ENCODE results near the gene NTNG2. TPM values are rescaled to one million over a fixed set of nuclear protein-coding genes. Genes with fewer than 3 reads are reported as not detected.
"Not testable (repeated sequence)": the region's sequence is repeated elsewhere in the genome, so short reads cannot be mapped to it uniquely, and the experiment has no call there.

NTNG2 gene
- total RNA-seq, 2 experiments from 2014 or later = 3.8 to 4.8 TPM

DNA sequence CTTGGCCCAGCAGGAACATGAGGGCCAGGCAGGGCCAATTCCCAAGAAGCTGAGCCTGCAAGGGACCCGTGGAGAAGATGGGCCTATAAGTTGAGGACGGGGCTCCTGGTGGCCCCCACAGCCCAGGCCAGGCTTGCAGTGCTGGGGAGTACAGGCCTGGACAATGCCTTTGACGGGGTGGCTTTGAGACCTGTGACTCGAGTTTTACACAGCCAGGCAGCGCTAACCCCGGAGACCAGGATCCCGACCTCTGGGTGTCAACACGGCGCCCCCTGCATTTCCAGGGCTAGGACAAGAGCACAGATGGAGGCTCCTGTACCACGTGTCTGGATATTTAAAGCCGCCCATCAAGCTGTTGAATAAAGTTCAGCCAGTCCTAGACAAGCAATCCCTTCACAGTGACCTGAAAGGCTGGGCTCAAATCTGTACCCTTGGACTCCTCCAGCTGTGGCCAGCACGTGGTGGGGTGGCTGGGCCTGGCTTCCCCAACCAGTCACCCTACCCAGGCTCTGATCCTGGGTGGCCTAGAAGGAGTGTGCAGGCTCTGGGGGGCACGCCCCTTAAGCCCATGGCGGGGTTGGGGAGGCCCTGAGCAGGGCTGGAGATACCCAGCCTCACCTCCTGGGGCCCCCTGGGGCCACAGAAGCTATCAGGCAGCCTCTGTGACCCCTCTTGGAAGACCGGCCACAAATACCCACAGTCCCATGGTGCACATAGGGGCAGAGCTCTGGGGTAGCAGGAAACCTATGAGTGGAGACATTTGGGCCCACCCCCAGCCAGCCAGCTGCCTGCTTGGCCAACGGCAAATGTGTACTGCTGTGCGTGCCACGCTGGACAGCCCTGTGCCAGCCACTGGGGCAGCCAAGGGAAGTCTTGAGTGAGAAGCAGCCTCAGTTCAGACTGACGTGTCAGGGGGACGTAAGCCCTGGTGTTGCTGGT is 88.7 kb downstream of the NTNG2 start:
- ATAC-seq (no peak), DNase-seq (no peak)
- Mint-ChIP-seq H3K27me3 (ENCODE audit: low read depth) (peaks cover 8% of the 10 kb centered on the region), H3K9me3 (ENCODE audit: insufficient read depth) (no peaks in the 10 kb centered on the region), H3K4me1 (ENCODE audit: low read depth) (peaks cover 2% of the 10 kb centered on the region), H3K36me3 (ENCODE audit: low read depth) (no peaks in the 10 kb centered on the region), H3K27ac (no peak overlapping the region), H3K4me3 (no peak overlapping the region)
- CTCF ChIA-PET = interaction anchor here (1.8 to 5.0 kb wide), 5 partner anchors 9 to 488 kb away, joined by 4 to 21 read pairs (median 18); no protein-coding TSS in a partner anchor
- POLR2A ChIA-PET = no interaction called here

DNA sequence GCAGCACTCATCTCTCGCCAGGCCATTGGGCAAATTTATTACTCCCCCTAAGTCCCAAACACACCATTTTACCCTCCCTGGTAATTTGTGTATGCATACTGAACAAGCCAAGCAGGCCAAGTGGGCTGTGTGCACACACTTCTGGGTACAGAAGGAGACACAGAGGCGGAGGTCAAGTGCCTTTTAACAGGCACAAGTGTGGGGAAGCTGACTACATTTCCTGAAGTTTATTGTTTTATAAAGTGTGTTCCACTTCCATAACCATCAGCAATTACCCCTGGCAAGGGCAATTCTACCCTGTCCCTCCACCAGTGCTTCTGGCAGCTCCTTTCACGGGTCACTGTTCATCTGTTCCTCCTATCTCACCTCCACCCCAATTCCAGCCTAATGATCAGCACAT is 99.0 kb downstream of the NTNG2 start:
- Mint-ChIP-seq H3K9me3 (ENCODE audit: insufficient read depth) (no peaks in the 10 kb centered on the region), H3K27ac (no peak overlapping the region)
- POLR2A ChIA-PET = no interaction called here

DNA sequence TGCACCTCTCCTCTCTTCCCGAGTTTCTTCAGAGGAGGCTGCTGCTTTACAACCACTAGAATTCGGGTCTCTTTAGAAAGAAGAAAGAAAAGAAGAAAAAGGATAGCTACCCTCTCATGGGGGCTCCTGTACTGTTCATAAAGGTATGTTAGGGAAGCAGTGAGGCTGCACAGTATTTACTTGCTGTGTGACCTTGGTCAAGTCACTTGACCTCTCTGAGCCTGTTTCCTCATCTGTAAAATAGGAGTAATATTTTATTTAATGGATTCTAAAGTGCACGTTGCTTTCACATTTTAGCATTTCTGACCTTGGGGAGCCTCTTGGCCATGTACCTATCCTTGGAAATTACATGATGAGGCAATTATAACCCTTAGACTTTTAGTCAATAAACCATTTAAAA is 104.2 kb downstream of the NTNG2 start:
- POLR2A ChIA-PET = no interaction called here
- CTCF ChIA-PET = interaction anchor here (1.0 kb wide), 1 partner anchor 13 kb away, joined by 3 read pairs; no protein-coding TSS in a partner anchor
- DNase-seq (no peak), ATAC-seq (no peak)
- H3K4me3 Mint-ChIP-seq = no peak overlapping the region
- no peaks in the 10 kb centered on the region for H3K9me3 Mint-ChIP-seq (ENCODE audit: insufficient read depth)
- no peak overlapping the region for H3K27ac Mint-ChIP-seq
- H3K36me3 Mint-ChIP-seq (ENCODE audit: low read depth) = peaks cover 57% of the 10 kb centered on the region
- peaks cover 3% of the 10 kb centered on the region for H3K4me1 Mint-ChIP-seq (ENCODE audit: low read depth)
- H3K27me3 Mint-ChIP-seq (ENCODE audit: low read depth) = no peaks in the 10 kb centered on the region

More for the DNA sequence above, 99.0 kb downstream of the NTNG2 start:
- Mint-ChIP-seq H3K36me3 (ENCODE audit: low read depth) (peaks cover 31% of the 10 kb centered on the region), H3K4me3 (no peak overlapping the region), H3K4me1 (ENCODE audit: low read depth) (peaks cover 11% of the 10 kb centered on the region), H3K27me3 (ENCODE audit: low read depth) (no peaks in the 10 kb centered on the region)
- CTCF ChIA-PET = interaction anchor here (1.2 to 4.7 kb wide), 5 partner anchors 8 to 92 kb away, joined by 3 to 35 read pairs (median 19); no protein-coding TSS in a partner anchor
- no peak for ATAC-seq
- DNase-seq = no peak

DNA sequence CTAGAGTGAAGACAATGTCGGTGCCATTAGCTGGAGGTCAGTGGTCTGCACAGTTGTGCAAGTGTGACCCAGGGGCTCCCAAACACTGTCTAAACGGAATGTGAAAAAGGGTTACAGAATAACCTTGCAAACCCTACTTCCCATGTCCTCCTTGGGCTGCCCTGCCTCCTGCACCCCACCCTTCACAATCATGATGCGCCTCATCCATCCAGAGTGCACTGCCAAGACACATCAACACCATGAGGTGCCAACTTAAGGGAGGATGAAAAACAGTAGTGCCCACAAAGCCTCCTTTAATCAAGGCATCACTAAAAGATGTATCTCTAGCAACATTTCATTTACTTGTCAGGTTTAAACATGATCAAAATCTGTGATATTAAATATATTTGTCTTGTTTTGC is 105.8 kb downstream of the NTNG2 start:
- no peak for DNase-seq
- POLR2A ChIA-PET = no interaction called here
- H3K27me3 Mint-ChIP-seq (ENCODE audit: low read depth) = no peaks in the 10 kb centered on the region
- H3K4me3 Mint-ChIP-seq = no peak overlapping the region
- ATAC-seq = no peak
- H3K9me3 Mint-ChIP-seq (ENCODE audit: insufficient read depth) = no peaks in the 10 kb centered on the region
- CTCF ChIA-PET = interaction anchor here (1.0 to 2.9 kb wide), 9 partner anchors 8 to 512 kb away, joined by 4 to 35 read pairs (median 6); no protein-coding TSS in a partner anchor
- peaks cover 58% of the 10 kb centered on the region for H3K36me3 Mint-ChIP-seq (ENCODE audit: low read depth)
- H3K4me1 Mint-ChIP-seq (ENCODE audit: low read depth) = peaks cover 3% of the 10 kb centered on the region
- no peak overlapping the region for H3K27ac Mint-ChIP-seq

DNA sequence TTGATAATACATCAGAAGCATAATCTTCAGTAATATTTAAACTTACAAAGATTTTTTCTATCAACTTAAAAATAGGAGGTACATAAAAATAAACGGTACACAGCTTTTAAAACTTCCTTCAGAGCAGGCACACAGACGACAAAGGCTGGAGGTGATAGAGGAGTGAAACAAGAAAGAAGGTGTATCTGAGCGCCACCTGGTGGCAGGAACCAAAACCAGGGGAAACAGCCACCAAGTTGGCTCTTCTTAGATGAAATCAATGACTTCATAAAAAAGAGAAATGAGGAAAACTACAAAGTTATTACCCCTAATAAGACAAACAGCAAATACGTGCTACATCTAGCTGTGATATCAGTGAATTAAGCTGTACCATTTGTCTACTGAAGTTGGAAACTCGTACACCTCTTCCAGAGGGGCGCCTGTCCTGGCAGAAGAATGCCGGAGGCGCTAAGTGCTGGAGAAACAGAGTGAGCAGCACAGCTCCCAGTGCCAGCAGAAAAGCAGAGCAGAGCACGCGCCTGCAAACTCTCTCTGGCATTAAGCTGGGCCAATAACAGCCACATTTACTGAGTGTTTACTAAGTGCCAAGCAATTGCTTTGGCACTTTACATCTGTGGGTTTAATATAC is 107.0 kb downstream of the NTNG2 start:
- H3K27ac Mint-ChIP-seq = no peak overlapping the region
- peaks cover 60% of the 10 kb centered on the region for H3K36me3 Mint-ChIP-seq (ENCODE audit: low read depth)
- no peaks in the 10 kb centered on the region for H3K9me3 Mint-ChIP-seq (ENCODE audit: insufficient read depth)
- ChIA-PET CTCF (interaction anchor here (0.6 to 2.9 kb wide), 41 partner anchors 9 to 510 kb away, joined by 3 to 35 read pairs (median 5); partner anchors contain the start of gene SETX), POLR2A (no interaction called here)
- peaks cover 3% of the 10 kb centered on the region for H3K4me1 Mint-ChIP-seq (ENCODE audit: low read depth)
- ATAC-seq (peak; percentile 80), DNase-seq (peak; percentile 82)
- no peak overlapping the region for H3K4me3 Mint-ChIP-seq
- H3K27me3 Mint-ChIP-seq (ENCODE audit: low read depth) = no peaks in the 10 kb centered on the region

DNA sequence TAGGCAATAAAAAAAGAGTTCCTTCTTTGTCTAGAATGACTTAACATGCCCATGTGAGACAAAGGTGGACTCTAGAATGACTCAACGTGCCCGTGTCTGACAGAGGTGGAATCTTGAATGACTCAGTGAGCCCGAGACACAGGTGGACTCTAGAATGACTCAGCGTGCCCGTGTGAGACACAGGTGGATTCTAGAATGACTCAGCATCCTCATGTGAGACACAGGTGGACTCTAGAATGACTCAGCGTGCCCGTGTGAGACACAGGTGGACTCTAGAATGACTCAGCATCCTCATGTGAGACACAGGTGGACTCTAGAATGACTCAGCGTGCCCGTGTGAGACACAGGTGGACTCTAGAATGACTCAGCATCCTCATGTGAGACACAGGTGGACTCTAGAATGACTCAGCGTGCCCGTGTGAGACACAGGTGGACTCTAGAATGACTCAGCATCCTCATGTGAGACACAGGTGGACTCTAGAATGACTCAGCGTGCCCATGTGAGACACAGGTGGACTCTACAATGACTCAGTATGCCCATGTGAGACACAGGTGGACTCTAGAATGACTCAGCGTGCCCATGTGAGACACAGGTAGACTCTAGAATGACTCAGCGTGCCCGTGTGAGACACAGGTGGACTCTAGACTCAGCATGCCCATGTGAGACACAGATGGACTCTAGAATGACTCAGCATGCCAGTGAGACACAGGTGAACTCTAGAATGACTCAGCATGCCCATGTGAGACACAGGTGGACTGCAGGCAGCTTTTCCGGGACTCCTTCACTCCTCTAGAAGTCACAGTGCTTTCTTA is 108.1 kb downstream of the NTNG2 start:
- H3K4me1 Mint-ChIP-seq (ENCODE audit: low read depth); POLR2A ChIA-PET; H3K4me3 Mint-ChIP-seq; ATAC-seq; DNase-seq; H3K27me3 Mint-ChIP-seq (ENCODE audit: low read depth); H3K9me3 Mint-ChIP-seq (ENCODE audit: insufficient read depth): not testable (repeated sequence)
- CTCF ChIA-PET = interaction anchor here (1.0 to 2.9 kb wide), 16 partner anchors 8 to 507 kb away, joined by 3 to 35 read pairs (median 8); no protein-coding TSS in a partner anchor
- peaks cover 61% of the 10 kb centered on the region for H3K36me3 Mint-ChIP-seq (ENCODE audit: low read depth)
- peak overlapping the region; percentile 12 for H3K27ac Mint-ChIP-seq

DNA sequence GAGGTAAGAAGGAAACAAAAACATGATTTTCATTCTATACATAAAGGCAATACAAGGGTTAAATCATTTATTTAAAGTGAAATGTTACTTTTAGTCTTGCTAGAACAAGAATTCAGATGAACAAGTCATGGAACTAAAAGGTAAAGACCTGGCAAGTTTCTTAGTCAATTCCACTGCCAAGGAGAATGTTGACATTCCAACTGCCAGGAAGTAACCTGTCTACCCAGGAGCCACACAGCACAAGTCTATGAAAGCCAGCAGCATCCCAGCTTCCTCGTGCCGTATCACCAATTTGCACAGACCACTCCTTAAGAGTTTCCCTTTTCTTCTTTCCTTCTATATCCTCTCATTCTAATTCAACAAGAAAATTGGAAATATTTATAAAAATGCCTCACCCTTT is 113.0 kb downstream of the NTNG2 start:
- no peak overlapping the region for H3K4me3 Mint-ChIP-seq

DNA sequence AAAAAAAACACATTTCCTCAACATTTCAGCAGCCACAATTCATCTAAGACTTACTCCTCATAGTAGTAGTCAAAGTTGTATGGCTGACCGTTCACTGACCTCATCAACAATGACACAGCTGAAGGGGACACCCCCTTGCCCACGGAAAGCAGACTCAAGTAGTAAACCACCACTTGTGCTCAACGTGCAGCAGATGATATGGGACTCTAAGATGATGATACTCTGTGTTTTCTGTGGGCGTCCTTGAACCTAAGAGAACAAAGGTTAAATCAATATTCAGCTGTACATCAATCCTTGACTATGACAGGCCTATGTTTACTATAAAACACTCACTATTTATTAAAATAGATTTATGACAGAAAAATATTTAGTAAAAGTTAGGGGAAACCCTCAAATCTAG is 121.3 kb downstream of the NTNG2 start:
- no peak for ATAC-seq
- H3K4me3 Mint-ChIP-seq = no peak overlapping the region
- no peaks in the 10 kb centered on the region for H3K4me1 Mint-ChIP-seq (ENCODE audit: low read depth)
- H3K9me3 Mint-ChIP-seq (ENCODE audit: insufficient read depth) = no peaks in the 10 kb centered on the region
- CTCF ChIA-PET = no interaction called here
- no peaks in the 10 kb centered on the region for H3K27me3 Mint-ChIP-seq (ENCODE audit: low read depth)
- no peak overlapping the region for H3K27ac Mint-ChIP-seq
- peaks cover 57% of the 10 kb centered on the region for H3K36me3 Mint-ChIP-seq (ENCODE audit: low read depth)
- POLR2A ChIA-PET = no interaction called here
- DNase-seq = no peak

More for the DNA sequence above, 113.0 kb downstream of the NTNG2 start:
- no peak for DNase-seq
- H3K27ac Mint-ChIP-seq = no peak overlapping the region
- ChIA-PET CTCF (interaction anchor here (1.2 to 1.5 kb wide), 3 partner anchors 11 to 22 kb away, joined by 4 to 5 read pairs (median 5); no protein-coding TSS in a partner anchor), POLR2A (no interaction called here)
- ATAC-seq = no peak
- peaks cover 79% of the 10 kb centered on the region for H3K36me3 Mint-ChIP-seq (ENCODE audit: low read depth)
- H3K4me1 Mint-ChIP-seq (ENCODE audit: low read depth) = no peaks in the 10 kb centered on the region
- H3K9me3 Mint-ChIP-seq (ENCODE audit: insufficient read depth) = no peaks in the 10 kb centered on the region
- no peaks in the 10 kb centered on the region for H3K27me3 Mint-ChIP-seq (ENCODE audit: low read depth)

DNA sequence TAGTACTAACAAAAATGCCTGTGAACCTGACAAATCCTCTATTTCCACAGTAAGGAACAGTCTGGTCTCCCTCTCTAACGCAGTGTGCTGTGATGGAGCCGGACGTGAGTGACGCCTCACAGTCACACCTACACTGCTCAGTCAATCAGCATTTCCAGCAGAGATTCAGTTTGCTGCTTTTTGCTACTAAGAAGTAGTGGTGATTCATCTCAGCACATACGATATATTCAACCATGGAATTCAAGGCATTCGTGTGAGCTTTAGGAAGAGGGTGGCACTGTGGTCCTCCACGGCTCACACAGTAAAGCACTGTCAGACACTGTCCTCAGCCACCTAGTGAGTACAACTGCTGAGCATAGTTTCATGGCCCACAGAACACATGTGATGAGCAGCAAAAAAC is 122.0 kb downstream of the NTNG2 start:
- no peaks in the 10 kb centered on the region for H3K27me3 Mint-ChIP-seq (ENCODE audit: low read depth)
- CTCF ChIA-PET = interaction anchor here (1.2 to 2.0 kb wide), 2 partner anchors 15 to 31 kb away, joined by 5 to 9 read pairs; no protein-coding TSS in a partner anchor
- H3K9me3 Mint-ChIP-seq (ENCODE audit: insufficient read depth) = no peaks in the 10 kb centered on the region
- H3K4me1 Mint-ChIP-seq (ENCODE audit: low read depth) = peaks cover 7% of the 10 kb centered on the region
- peaks cover 56% of the 10 kb centered on the region for H3K36me3 Mint-ChIP-seq (ENCODE audit: low read depth)
- ATAC-seq (no peak), DNase-seq (no peak)
- POLR2A ChIA-PET = no interaction called here
- no peak overlapping the region for H3K4me3 Mint-ChIP-seq
- H3K27ac Mint-ChIP-seq = no peak overlapping the region

DNA sequence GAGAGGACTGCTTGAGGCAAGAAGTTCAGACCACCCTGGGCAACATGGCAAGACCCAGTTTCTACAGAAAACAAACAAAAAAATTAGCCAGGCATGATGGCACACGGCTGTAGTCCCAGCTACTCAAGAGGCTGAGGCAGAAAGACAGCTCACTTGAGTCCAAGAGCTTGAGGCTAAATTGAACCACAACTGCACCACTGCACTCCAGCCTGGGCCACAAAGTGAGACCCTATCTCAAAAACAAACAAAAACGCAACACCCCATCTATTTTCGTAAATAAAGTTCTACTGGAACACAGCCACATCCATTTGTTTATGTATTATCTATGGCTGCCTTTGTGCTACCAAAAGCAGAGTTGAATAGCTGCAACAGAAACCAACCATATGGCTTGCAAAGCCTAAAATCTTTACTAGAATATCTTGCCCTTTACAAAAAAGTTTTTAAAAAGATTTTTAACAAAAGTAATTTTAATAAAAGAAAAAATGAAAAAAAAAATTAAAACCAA is 125.5 kb downstream of the NTNG2 start:
- DNase-seq (no peak), ATAC-seq (no peak)
- H3K9me3 Mint-ChIP-seq (ENCODE audit: insufficient read depth) = no peaks in the 10 kb centered on the region
- H3K27me3 Mint-ChIP-seq (ENCODE audit: low read depth) = no peaks in the 10 kb centered on the region
- H3K27ac Mint-ChIP-seq = no peak overlapping the region
- ChIA-PET CTCF (interaction anchor here (0.8 to 1.4 kb wide), 3 partner anchors 19 to 28 kb away, joined by 3 to 7 read pairs (median 4); no protein-coding TSS in a partner anchor), POLR2A (interaction anchor here (0.8 kb wide), 1 partner anchor 10 kb away, joined by 3 read pairs; no protein-coding TSS in a partner anchor)
- H3K4me3 Mint-ChIP-seq = no peak overlapping the region
- H3K36me3 Mint-ChIP-seq (ENCODE audit: low read depth) = peaks cover 45% of the 10 kb centered on the region
- H3K4me1 Mint-ChIP-seq (ENCODE audit: low read depth) = peaks cover 12% of the 10 kb centered on the region

DNA sequence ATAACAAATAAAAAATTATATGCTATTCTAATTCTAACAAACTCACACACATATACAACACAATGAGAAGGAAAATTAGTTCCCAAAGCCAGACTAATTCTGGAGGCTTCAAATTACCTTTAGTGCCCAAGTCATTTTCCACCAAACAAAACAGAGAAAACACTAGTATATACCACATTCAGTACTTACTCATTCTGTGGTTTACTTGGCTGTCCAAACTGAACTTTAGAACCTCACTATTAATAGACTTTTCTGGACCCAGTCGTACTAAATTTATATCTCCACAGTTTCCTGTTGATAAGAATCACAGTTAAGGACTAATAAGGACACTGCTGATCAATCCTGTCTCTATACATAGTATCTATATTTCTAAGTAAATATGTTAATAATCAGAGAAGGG is 126.5 kb downstream of the NTNG2 start:
- Mint-ChIP-seq H3K9me3 (ENCODE audit: insufficient read depth) (no peaks in the 10 kb centered on the region), H3K27me3 (ENCODE audit: low read depth) (no peaks in the 10 kb centered on the region), H3K27ac (no peak overlapping the region), H3K4me3 (no peak overlapping the region), H3K36me3 (ENCODE audit: low read depth) (peaks cover 43% of the 10 kb centered on the region), H3K4me1 (ENCODE audit: low read depth) (peaks cover 20% of the 10 kb centered on the region)
- DNase-seq (no peak), ATAC-seq (no peak)
- POLR2A ChIA-PET = no interaction called here
- CTCF ChIA-PET = no interaction called here

All from activated CD8-positive, alpha-beta T cell treated with anti-CD3 and anti-CD28 coated beads, Interleukin-2, amount 10 ng/mL, durations not matched to agents 7 days and 5 days (primary cell).